GM21529 (cell line): ENCODE measurements around the gene RNF32.
"Not testable (repeated sequence)": the region's sequence is repeated elsewhere in the genome, so short reads cannot be mapped to it uniquely, and the experiment has no call there.

Experiments
- ATAC-seq: cut with Tn5 transposase; IDR thresholded peaks from one replicate; pipeline ENCODE4 v1.9.1; 2021; ENCODE audit not compliant: unreplicated experiment

The RNF32 gene

DNA sequence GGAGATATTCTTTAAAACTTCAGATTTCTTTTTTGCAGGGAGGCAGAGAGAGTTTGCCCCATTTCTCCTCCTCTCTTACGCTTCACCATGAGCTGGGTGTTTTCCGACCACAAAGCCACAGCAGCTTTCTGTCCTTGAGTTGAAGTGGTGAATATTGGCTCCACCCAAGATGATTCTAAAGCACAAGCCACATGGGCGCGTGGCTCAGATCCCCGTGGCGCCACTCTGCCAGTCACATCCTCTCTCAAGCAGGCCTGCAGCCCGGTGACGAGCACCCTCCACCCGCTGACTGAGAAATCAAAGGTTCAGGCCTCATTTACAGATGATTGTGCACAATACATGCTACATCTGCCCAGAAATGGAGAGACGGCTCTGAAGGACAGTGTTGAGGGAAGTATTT is 27.6 kb upstream of the RNF32 start:
- ATAC-seq, result peak; percentile 52

DNA sequence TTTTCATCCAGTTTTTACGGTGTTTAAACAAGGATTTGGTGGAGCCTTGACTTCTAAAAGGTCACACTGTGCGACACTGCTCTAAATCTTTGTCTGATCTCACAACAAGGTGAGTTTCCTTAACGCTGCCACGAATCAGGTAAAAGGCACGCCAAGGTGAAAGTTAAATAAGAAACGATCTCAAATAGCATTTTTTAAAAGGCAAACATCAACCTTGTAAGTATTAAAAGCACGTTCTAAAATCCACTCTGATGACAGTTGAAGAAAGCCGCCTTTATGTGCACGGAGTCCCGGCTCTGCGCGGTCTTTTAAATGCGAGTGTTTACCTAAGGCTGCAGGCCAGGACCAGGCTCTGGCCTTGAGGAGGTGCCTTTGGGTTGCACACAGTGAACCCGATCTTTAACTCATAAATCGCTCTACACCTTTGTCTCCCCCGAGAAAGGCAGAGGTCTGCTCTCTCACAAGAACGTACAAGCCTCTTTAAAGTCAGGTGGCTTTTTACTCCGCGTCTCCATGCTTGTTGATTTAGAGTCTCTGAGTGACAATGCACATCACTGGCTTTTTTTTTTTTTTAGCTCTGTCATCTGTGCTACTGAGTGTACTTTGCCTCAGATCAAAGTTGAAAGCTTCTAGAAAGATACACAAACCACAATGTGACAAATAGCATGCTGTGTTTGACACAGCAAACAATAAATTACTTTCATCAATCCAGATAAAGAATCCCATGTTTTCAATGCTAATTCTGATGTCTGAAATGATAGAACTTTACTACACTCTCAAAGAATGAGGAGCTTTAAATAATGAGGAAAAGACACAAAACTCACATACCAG is 25.9 kb upstream of the RNF32 start:
- ATAC-seq, result no peak

DNA sequence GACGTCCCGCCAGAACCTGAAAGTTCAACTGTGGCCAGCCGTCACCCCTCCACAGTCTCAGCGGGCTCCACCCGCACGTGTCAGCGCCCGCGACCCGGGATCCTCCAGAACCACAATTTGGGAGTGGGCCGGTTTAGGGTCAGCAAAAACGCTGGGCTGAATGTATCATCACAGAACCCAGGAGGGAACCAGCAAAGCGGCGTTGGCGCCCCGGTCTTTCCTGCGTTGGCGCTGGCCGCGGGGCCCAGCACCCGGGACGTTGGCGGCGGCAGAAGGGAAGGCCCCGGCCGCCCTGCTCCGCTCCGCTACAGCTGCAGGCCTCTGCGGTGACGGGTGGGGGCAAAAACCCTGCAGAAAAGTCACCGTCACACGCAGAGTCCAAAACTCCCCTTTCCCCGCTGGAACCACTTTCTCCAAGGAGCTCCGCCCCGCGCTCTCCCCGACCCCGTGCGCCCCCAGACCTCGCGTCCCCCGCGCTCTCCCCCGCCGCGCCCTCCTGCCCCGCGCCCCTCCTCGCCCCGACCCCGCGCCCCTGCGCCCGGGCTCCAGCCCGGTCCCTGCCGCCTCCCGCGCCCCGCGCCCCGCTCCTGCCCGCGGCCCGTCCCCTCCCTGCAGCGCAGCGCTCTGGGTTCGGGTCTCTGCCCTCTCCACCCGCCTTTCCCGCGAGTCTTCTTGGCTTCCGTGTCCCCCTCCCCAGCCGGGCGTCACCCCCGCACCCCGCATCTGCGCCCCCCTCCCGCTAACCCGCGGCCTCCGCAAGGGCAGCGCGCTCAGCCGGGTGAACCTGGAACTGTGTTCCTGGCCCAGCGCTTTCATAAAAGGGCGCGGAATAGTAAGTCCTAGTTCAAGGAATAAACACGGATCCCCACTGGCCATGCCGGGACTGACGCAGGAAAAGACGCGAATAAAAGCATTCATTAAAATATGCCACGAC is 24.0 kb upstream of the RNF32 start:
- no peak for ATAC-seq

DNA sequence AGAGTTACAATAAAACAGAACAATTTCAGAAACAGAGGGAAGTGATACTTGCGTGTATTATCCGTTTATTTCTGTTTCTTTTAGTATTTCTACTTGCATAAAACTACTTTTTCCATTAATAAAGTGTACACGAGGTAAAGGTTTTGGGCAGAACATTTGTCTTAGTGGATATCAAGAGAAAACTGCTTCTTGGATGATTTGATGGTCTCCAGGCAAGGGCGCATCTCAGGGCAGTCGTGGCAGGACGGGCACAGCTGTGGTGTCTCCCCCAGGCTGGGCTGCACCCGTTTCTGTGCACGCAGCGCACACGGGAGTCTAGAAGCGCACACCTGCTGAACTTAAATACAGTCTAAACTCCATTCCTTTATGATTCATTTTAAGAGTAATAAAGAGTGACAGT is 23.4 kb upstream of the RNF32 start:
- no peak for ATAC-seq

DNA sequence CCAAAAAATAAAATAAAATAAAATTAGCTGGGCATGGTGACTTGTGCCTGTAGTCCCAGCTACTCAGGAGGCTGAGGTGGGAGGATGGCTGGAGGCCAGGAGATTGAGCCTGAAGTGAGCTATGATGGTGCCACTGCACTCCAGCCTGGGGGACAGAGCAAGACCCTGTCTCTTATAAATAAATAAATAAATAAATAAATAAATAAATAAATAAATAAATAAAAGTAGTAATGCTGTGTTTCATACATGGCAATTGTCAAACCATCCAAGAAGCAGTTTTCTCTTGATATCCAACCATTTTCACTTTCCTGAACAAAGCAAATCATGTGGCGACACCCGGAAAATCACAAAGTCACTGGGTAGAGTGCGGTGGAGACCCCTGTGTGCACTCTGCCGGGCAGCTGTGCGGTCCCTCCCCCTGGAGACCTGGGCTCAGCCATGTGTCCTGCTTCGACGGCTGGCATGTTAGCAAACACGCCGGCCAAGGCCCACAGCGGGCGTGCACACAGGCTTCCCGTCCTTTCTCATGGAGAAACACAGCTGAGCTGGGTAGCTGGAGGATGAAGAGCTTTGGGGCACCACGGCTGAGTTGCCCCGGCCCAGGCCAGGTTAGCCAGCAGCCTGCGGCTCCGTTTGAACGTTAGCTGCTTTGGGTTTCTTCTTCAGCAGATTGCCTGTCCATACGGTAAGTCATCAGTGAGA is 22.3 kb upstream of the RNF32 start:
- ATAC-seq, result no peak

DNA sequence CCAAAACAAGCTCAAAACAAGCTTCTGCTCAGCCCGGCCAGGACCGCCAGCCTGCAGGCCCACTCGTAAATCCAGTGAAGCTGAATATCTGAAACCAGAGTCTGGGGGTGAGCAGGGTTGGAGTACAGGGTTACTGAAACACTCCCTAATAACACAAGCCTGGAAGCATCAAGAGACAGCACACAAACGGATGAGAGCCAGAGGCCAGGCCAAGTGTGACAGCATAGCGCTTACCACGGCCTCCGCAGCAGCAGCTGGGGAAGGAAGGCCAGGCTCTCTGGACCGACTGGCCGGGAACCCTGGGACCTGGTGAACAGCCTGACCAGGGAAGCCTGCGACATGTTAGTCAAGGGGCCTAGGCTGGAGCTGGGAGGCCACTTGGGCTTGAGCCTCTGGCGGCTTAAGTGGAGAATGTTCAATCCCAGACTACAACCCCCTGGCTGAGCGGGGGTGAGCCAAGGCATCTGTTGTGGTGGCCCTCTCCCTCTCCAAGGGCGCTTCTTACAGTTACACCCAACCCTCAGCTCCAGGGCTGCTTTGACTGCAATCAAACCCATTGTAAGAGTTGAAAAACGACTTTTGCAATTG is 21.7 kb upstream of the RNF32 start:
- no peak for ATAC-seq

DNA sequence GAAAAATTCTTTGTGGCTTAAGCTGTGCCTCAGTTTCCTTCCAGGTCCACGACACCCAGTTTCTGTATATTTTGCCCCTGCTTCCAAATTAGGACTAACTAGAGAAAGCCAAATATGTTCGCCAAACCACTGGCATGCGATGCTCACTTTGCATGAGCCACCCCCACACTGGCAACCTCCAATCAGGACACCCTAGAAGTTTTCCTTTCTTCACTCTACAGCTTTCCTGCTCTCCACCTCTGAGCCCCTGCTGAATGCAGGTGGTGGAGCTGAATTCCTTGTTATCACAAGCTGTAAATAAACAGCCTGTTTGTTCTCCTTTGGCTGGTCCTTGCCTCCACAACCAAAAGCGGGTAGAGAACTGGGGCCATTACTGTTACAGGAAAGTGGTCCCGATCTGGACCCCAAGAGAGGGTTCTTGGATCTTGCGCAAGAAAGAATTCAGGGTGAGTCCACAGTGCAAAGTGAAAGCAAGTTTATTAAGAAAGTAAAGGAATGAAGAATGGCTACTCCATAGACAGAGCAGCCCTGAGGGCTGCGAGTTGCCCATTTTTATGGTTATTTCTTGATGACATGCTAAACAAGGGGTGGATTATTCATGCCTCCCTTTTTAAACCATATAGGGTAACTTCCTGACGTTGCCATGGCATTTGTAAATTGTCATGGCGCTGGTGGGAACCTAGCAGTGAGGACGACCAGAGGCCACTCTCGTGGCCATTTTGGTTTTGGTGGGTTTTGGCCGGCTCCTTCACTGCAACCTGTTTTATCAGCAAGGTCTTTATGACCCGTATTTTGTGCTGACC is 20.9 kb upstream of the RNF32 start:
- ATAC-seq, result not testable (repeated sequence)

DNA sequence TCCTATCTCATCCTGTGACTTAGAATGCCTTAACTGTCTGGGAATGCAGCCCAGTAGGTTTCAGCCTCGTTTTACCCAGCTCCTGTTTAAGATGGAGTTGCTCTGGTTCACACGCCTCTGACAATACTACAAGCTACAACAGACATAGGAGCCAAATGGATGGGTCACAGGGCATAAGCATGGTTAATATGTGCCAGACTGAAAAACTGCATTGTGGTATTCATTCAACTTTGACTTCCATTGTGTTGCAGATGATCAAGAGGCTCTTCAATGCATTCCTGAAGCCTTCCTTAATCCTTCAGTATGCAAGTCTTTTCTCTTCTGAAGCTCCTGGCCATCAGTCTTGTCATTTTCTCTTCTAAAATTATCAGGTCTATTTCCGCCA is 20.3 kb upstream of the RNF32 start:
- ATAC-seq, result no peak

DNA sequence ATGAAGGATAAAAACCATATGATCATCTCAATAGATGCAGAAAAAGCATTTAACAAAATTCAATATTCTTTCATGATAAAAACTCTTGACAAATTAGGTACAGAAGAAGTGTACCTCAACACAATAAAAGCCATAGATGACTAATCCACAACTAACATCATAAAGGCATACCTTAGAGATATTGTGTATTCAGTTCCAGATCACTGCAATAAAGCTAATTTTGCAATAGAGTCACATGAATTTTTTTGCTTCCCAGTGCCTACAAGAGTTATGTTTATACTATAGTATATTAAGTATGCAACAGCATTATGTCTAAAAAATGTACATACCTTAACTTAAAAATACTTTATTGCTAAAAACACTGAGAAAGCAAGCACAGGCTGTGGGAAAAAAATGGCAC is 18.9 kb upstream of the RNF32 start:
- no peak for ATAC-seq

DNA sequence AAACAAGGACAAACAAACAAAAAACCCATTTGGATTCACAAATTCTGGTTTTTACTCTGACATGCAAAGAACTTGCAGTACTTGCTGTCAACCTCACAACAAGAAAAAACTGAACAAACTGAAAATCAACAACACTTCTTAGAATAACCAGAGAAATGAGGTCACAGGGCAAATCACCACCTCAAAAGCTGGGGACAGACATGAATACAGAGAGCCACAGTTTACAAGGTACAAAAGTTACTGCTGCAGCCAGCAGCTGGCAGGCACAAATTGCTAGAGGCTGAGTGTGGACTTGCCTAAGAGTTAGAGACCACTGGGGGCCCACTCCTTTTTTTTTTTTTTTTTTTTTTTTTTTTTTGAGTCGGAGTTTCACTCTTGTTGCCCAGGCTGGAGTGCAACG is 15.0 kb upstream of the RNF32 start:
- ATAC-seq, result no peak

DNA sequence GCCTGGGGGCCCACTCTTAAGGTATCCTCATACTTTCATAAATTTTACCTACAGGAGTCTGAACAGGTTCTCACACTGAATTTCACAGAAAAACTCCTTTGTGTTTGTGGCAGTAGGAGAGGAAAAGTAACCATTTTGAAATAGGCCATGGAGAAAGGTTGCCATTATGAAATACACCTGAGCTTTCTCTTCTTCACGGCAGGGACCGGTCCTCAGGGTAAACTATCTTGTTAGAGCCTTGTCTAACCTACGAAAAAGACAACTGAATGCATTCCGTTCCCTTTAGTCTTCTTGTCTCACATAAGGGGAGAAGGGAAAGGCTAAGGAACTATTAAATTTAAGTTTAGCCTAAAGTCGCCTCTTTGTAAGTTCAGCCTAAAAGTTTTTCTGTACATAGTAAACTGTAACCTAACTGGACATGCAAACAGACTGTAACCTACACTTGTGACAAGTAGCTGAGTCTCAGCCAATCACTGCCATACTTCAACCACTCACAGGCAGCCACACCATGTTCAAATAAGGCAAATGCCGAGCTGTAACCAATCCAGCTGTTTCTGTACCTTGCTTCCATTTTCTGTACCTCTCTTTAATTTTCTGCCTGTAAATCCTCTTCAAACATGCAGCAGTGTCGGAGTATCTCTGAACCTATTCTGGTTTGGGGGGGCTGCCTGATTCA is 14.2 kb upstream of the RNF32 start:
- no peak for ATAC-seq

DNA sequence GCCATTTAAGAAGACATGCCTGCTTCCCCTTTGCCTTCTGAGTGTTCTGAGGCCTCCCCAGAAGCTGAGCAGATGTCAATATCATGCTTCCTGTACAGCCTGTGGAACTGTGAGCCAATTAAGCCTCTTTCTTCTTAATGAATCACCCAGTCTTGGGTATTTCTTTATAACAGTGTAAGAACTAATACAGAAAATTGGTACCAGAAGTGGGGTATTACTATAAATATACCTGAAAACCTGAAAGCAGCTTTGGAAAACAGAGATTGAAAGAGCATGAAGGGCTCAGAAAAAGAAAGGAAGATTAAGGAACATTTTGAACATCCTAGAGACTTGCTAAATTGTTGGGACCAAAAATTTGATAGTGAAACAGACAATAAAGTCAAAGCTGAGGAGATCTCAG is 12.0 kb upstream of the RNF32 start:
- no peak for ATAC-seq

DNA sequence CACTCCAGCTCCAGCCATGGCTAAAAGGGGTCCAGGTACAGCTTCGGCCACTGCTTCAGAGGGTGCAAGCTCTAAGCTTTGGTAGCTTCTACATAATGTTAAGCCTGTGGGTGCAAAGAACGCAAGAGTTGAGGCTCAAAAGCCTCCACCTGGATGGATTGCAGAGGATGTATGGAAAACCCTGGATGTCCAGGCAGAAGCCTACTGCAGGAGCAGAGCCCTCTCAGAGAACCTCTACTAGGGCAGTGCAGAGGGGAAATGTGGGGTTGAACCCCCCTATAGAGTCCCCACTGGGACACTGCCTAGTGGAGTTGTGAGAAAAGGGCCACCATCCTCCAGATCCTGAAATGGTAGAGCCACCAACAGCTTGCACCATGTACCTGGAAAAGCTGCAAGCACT is 10.7 kb upstream of the RNF32 start:
- ATAC-seq, result no peak

DNA sequence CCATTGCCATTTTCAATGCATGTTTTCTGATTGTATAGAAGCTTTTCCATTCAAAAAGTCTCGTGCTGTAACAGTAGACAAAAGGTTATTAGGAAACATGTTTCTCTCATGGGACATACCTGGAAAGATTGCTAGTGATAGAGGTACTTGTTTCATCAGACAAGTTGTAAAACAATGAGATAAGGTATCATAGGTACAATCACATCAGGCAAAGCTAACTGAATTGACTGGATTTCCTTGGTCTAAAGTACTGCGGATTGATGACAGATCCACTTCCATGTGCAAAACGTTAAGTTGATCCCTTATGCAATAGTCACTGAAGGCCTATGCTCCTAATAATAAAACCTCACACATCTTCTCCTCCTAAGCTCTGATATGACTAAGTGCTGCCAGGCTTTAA is 6.5 kb upstream of the RNF32 start:
- no peak for ATAC-seq

DNA sequence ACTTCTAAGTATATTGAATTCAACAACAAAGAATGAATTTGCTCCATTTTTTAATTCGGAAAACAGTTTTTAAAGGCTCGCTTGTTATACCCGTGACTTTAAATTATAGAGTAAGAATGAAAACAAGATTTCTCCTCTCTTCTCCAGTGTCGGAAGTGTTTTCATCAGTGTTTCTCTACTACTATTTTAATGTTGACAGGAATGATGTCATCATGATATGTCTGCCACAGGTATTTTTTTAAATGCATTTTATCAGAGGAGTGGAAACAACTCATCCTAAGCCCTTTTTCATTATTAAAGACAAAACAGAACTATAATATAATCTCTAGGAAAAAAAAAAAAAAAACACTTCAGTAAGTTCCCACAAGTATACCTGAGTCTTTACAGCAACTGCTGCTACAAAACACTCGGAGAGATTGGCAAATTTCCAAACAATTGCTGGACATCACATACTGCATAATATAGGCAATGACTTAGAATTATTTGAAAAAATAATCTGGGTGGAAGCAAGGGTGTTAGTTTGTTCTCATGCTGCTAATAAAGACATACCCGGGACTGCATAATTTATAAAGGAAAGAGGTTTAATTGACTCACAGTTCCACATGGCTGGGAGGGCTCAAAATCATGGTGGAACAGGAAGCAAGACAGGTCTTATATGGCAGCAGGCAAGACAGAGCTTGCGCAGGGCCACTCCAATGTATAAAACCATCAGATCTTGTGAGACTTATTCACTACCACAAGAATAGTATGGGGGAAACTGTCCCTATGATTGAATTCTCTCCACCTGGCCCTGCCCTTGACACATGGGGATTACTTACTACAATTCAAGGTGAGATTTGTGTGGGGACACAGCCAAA is 4.8 kb upstream of the RNF32 start:
- no peak for ATAC-seq

DNA sequence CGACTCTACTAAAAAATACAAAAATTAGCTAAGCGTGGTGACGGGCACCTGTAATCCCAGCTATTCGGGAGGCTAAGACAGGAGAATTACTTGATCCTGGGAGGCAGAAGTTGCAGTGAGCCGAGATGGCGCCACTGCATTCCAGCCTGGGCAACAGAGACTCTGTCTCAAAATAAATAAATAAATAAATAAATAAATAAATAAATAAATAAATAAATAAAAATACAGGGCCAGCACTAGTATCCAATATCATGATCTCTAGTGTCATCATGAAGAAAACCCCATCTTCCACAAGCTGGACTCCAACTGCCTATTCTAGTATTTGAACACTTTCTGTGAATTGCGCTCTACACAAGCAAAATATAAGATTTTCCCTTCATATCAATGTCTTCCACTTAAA is 3.5 kb upstream of the RNF32 start:
- not testable (repeated sequence) for ATAC-seq

DNA sequence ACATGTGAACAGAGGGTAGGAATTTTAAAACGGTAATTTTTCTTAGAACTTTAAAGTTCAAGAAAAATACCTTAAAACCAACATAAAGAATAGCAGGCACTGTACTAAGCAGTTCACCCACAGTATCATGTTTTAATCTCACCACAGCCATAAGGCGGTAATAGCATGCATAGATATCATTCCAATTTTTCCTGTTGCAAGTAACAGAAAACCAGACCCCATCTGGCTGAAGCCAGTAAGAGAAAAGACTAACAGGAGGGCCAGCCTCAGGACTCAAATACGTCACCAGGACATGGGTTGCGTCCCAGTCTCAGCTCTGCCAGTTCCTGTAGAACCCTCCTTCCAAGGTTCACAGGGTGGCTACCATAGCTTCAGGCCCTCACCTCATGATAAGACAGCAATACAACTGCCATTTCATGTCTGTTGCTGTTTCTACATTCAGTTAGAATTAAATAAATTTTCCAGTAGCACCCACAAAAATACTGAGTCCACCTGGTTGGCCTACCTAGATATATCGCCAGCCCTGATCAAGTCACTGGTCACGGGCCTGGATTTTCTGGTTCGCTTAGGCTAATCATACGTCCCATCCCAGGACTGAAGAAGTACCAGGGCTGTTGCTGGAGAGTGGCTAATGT is 2.0 kb upstream of the RNF32 start:
- no peak for ATAC-seq
